Measurements from ENCODE around the gene TSPAN15.

- no peak for TF ChIP-seq CTBP1 (IDR thresholded peaks at IDR 0.05; ENCODE audit: borderline replicate concordance)
- TF ChIP-seq L3MBTL2 (conservative IDR thresholded peaks at IDR 0.05) = no peak
- no peak for TF ChIP-seq FOXK2 (IDR thresholded peaks at IDR 0.05)
- TF ChIP-seq ELF4 (IDR thresholded peaks at IDR 0.05) = no peak
- TF ChIP-seq SUZ12 (IDR thresholded peaks at IDR 0.05) = no peak
- no peak for TF ChIP-seq NFRKB (IDR thresholded peaks at IDR 0.05)
Measured at GRCh38 chr10:69439350-69439739, 11.9 kb upstream of the TSPAN15 start.

Data from HEK293T (cell line).